ENCODE results near the gene WDR47.

DNA sequence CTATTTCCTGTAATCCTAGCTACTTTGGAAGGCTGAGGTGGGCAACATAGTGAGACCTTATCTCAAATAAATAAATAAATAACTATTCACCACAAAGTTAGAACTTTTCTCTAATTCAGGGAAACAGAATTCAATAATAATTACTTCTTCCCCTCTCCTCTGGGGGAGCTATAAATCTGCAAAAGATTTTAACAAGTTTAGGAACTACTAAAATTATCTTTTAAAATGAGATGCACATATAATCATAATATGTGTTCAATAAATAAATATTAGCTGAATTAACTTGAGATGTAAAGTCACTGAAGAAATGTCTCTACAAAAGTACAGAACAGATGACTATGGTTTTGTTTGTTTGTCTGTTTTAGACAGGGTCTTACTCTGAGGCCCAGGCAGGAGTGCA, 14.1 kb downstream of the WDR47 start:
- TF ChIP-seq, protein P1, sequence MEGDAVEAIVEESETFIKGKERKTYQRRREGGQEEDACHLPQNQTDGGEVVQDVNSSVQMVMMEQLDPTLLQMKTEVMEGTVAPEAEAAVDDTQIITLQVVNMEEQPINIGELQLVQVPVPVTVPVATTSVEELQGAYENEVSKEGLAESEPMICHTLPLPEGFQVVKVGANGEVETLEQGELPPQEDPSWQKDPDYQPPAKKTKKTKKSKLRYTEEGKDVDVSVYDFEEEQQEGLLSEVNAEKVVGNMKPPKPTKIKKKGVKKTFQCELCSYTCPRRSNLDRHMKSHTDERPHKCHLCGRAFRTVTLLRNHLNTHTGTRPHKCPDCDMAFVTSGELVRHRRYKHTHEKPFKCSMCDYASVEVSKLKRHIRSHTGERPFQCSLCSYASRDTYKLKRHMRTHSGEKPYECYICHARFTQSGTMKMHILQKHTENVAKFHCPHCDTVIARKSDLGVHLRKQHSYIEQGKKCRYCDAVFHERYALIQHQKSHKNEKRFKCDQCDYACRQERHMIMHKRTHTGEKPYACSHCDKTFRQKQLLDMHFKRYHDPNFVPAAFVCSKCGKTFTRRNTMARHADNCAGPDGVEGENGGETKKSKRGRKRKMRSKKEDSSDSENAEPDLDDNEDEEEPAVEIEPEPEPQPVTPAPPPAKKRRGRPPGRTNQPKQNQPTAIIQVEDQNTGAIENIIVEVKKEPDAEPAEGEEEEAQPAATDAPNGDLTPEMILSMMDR (IDR thresholded peaks at IDR 0.05) = peak; percentile 44
- no peak for TF ChIP-seq ZFX (IDR thresholded peaks at IDR 0.05; ENCODE audit: borderline replicate concordance)

Data from 22Rv1 (cell line).